NOMO-1 treated with DMSO at 0.1 percent for 48 hours (cell line): ENCODE measurements around the gene SPINT2.
"Not testable (repeated sequence)": the region's sequence is repeated elsewhere in the genome, so short reads cannot be mapped to it uniquely, and the experiment has no call there.

Experiments
- DNase-seq: peaks from one replicate; lab custom pipeline; 2025; ENCODE audit not compliant: unreplicated experiment; lab: John Stamatoyannopoulos, UW

The SPINT2 gene

GRCh38 chr19:38318660-38319059 is 54.3 kb downstream of the SPINT2 start:
- no peak for DNase-seq

- peak; percentile 20 for DNase-seq
These were observed 55.3 kb downstream of the SPINT2 start, which contains the start of gene KCNK6 for GRCh38 chr19:38319421-38320258. Gene KCNK6 (plus strand): TSS chr19:38319845. CDS start chr19:38319951, 106 bp downstream.

- no peak for DNase-seq
These were observed 56.6 kb downstream of the SPINT2 start for GRCh38 chr19:38320969-38321339.

- DNase-seq = no peak
These were observed 57.3 kb downstream of the SPINT2 start for GRCh38 chr19:38321646-38322196.

GRCh38 chr19:38323291-38323690 is 58.9 kb downstream of the SPINT2 start:
- DNase-seq = no peak

GRCh38 chr19:38324431-38324830 is 60.1 kb downstream of the SPINT2 start:
- DNase-seq = no peak

GRCh38 chr19:38326591-38326990 is 62.2 kb downstream of the SPINT2 start:
- no peak for DNase-seq

- DNase-seq = no peak
These were observed 65.3 kb downstream of the SPINT2 start for GRCh38 chr19:38329651-38330050.

- no peak for DNase-seq
These were observed 67.4 kb downstream of the SPINT2 start for GRCh38 chr19:38331728-38332127.

GRCh38 chr19:38333245-38333644 is 68.9 kb downstream of the SPINT2 start:
- DNase-seq = no peak

GRCh38 chr19:38335949-38336637 is 71.7 kb downstream of the SPINT2 start:
- DNase-seq = peak; percentile 98

GRCh38 chr19:38336638-38337359 is 72.4 kb downstream of the SPINT2 start:
- DNase-seq = peak; percentile 97

GRCh38 chr19:38337360-38337653 is 72.9 kb downstream of the SPINT2 start:
- no peak for DNase-seq

GRCh38 chr19:38339011-38339410 is 74.6 kb downstream of the SPINT2 start:
- not testable (repeated sequence) for DNase-seq

GRCh38 chr19:38340927-38341326 is 76.6 kb downstream of the SPINT2 start:
- no peak for DNase-seq
